Coronary artery (tissue), 2 donors: ENCODE measurements around the gene ARAP2.
"Not testable (repeated sequence)": the region's sequence is repeated elsewhere in the genome, so short reads cannot be mapped to it uniquely, and the experiment has no call there.

Experiments
- DNase-seq: peaks from one replicate; pipeline ENCODE4 v3.0.0-alpha.2; 2017; ENCODE audit warnings: low spot score
- H3K27ac ChIP-seq, 2 donors: fragments of 200-600 bp; sonication (generic); one replicate each; pipeline ENCODE4 v1.5.1; 2016 to 2019
- H3K4me3 ChIP-seq: fragments of 200-600 bp; sonication (generic); 2 replicates; pipeline ENCODE4 v1.5.1; 2016; ENCODE audit warnings: mild to moderate bottlenecking, moderate library complexity
- TF ChIP-seq, protein P1 (sequence below): fragments of 200-600 bp; sonication (generic); IDR thresholded peaks from one replicate; pipeline ENCODE4 v1.5.1; 2019; ENCODE audit warnings: antibody characterized with exemption

The ARAP2 gene

DNA sequence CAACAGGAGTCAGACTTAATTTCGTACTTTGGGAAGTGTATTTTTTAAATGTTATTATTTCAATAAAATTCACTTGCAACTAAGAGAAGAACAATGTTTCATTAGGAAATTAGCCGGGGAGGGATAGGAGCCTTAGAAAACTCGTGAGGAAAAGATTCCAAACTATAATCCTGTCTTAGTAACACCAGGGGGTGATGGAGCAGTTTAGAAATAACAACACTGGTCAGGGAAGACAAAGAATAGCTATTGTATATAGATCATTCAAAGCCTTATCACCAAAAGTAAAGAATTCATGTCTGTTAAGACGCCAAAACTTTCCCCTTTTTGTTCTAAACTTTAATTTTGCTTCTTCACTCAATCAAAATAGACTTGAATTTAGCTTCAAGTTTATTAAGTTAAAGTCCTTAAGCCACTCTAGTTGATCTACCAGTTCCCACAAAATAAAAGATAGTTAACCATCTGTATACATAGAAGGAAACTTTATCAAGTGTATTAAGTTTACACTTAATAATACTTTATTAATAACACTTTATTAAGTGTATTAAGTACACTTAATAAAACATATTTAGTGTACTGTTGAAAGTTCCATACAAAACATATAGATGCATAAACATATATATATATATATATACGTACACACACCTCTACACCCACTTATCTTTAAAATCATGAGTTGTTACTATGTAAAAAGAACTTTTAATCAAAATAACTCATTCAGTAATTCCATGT lies 60.5 kb downstream of the ARAP2 start:
- TF ChIP-seq, protein P1, sequence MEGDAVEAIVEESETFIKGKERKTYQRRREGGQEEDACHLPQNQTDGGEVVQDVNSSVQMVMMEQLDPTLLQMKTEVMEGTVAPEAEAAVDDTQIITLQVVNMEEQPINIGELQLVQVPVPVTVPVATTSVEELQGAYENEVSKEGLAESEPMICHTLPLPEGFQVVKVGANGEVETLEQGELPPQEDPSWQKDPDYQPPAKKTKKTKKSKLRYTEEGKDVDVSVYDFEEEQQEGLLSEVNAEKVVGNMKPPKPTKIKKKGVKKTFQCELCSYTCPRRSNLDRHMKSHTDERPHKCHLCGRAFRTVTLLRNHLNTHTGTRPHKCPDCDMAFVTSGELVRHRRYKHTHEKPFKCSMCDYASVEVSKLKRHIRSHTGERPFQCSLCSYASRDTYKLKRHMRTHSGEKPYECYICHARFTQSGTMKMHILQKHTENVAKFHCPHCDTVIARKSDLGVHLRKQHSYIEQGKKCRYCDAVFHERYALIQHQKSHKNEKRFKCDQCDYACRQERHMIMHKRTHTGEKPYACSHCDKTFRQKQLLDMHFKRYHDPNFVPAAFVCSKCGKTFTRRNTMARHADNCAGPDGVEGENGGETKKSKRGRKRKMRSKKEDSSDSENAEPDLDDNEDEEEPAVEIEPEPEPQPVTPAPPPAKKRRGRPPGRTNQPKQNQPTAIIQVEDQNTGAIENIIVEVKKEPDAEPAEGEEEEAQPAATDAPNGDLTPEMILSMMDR: no peak
- Histone ChIP-seq H3K27ac (no peak overlapping the region), H3K4me3 (no peak overlapping the region)
- no peak for DNase-seq

DNA sequence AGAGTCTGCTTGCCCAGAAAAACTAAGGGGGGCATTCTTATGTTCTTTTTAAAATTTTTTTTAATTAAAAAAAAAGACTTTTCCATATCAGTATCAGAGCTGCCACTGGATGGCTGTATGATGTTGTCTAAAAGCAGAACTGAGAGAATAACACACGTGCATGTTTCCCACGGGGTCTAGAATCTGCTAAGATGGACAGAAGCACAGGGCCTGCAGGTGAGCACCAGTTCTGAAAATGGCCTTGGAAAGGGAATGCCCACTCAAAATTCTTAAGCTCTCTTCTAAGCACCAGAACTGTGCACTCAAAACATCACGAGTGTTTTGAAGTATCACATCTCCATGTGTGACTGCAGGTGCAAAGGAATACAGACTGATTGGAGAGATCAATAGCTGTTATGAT lies 61.1 kb downstream of the ARAP2 start:
- no peak for DNase-seq
- TF ChIP-seq, protein P1: no peak
- Histone ChIP-seq H3K27ac (no peak overlapping the region), H3K4me3 (no peak overlapping the region)

- DNase-seq, H3K4me3 ChIP-seq, H3K27ac ChIP-seq: not testable (repeated sequence)
These were observed 62.0 kb downstream of the ARAP2 start for GRCh38 chr4:36182315-36182714.

DNA sequence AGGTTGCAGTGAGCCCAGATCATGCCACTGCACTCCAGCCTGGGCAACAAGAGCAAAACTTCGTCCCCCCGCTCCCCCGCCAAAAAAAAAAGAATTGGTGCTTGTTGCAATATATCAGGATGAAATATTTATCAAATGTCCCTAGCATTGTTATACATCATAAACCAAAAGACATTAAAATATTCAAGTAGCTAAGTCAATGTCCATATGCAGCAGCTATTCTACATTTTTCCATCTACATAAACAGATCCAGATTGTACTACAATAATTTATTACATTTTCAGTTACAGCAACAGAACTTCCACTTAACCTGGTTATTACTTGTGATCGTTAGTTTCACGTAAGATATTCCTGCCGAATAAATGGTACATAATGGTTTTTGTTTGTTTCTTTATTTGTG lies 64.1 kb downstream of the ARAP2 start:
- Histone ChIP-seq H3K27ac (no peak overlapping the region), H3K4me3 (no peak overlapping the region)
- no peak for DNase-seq
- TF ChIP-seq, protein P1: no peak

DNA sequence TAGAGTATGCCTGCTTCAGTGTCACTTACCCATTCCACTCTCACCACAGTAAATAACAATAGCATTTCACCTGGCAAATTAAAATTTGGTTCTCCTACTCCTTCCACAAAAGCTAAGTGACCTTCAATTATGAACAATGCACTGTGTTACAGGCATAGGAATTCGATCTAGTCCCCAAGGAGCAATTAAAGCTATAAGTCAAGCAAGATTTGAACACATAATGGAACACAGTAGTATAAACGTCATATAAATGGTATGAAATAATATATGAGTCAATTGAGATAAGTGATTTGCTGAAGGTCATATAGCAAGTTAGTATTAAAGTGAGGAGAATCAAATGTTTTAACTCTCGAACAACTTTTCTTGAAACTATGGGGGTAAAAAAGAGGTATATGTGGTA lies 65.8 kb downstream of the ARAP2 start:
- TF ChIP-seq, protein P1: no peak
- DNase-seq: no peak
- no peak overlapping the region for H3K4me3 ChIP-seq
- no peak overlapping the region for H3K27ac ChIP-seq

GRCh38 chr4:36177946-36178345 lies 66.4 kb downstream of the ARAP2 start:
- H3K27ac ChIP-seq: no peak overlapping the region

GRCh38 chr4:36174570-36174969 lies 69.7 kb downstream of the ARAP2 start:
- TF ChIP-seq, protein P1: no peak
- Histone ChIP-seq H3K27ac (no peak overlapping the region), H3K4me3 (no peak overlapping the region)
- no peak for DNase-seq

More at GRCh38 chr4:36177946-36178345, 66.4 kb downstream of the ARAP2 start:
- no peak for DNase-seq
- no peak overlapping the region for H3K4me3 ChIP-seq
- TF ChIP-seq, protein P1: no peak
